T-helper 2 cell treated with Interferon-gamma antibody and Interleukin-4, amounts not matched to agents 5 μg/mL and 100 μg/mL, for 36 hours (primary cell): ENCODE measurements around the gene ATXN10.

Experiments
- DNase-seq: peaks from one replicate; pipeline ENCODE4 v3.0.0; 2021; ENCODE audit warnings: low spot score
- H3K27ac Mint-ChIP-seq: one replicate; pipeline ENCODE4 v1.8.0; 2021; ENCODE audit warnings: mild to moderate bottlenecking, mixed read lengths
- H3K27me3 Mint-ChIP-seq: one replicate; pipeline ENCODE4 v1.8.0; 2021; ENCODE audit warnings: low read depth, mixed read lengths
- H3K36me3 Mint-ChIP-seq: one replicate; pipeline ENCODE4 v1.8.0; 2021; ENCODE audit warnings: low read depth, mixed read lengths
- H3K4me1 Mint-ChIP-seq: one replicate; pipeline ENCODE4 v1.8.0; 2021; ENCODE audit warnings: low read depth, mixed read lengths
- H3K4me3 Mint-ChIP-seq: one replicate; pipeline ENCODE4 v1.8.0; 2022; ENCODE audit warnings: mild to moderate bottlenecking, moderate library complexity, mixed read lengths
- H3K9me3 Mint-ChIP-seq: one replicate; pipeline ENCODE4 v1.8.0; 2021; ENCODE audit warnings: mixed read lengths

The ATXN10 gene

GRCh38 chr22:45859231-45860161 lies 187.9 kb downstream of the ATXN10 start:
- Mint-ChIP-seq H3K27ac (no peak overlapping the region), H3K4me1 (peaks cover 2% of the 10 kb centered on the region), H3K9me3 (no peaks in the 10 kb centered on the region), H3K4me3 (no peak overlapping the region), H3K36me3 (peaks cover 3% of the 10 kb centered on the region), H3K27me3 (peaks cover 12% of the 10 kb centered on the region)
- no peak for DNase-seq

GRCh38 chr22:45860201-45860600 lies 188.6 kb downstream of the ATXN10 start:
- Mint-ChIP-seq H3K9me3 (no peaks in the 10 kb centered on the region), H3K36me3 (peaks cover 3% of the 10 kb centered on the region), H3K27ac (no peak overlapping the region), H3K4me1 (peaks cover 3% of the 10 kb centered on the region), H3K27me3 (peaks cover 19% of the 10 kb centered on the region), H3K4me3 (no peak overlapping the region)
- DNase-seq = no peak

- Mint-ChIP-seq H3K36me3 (no peaks in the 10 kb centered on the region), H3K4me1 (peaks cover 3% of the 10 kb centered on the region), H3K4me3 (no peak overlapping the region), H3K27ac (no peak overlapping the region), H3K27me3 (peaks cover 28% of the 10 kb centered on the region), H3K9me3 (no peaks in the 10 kb centered on the region)
- no peak for DNase-seq
Observed at GRCh38 chr22:45861259-45861658, 189.6 kb downstream of the ATXN10 start.

- H3K9me3 Mint-ChIP-seq = no peaks in the 10 kb centered on the region
- H3K36me3 Mint-ChIP-seq = no peaks in the 10 kb centered on the region
- peaks cover 45% of the 10 kb centered on the region for H3K27me3 Mint-ChIP-seq
- H3K27ac Mint-ChIP-seq = no peak overlapping the region
- no peak overlapping the region for H3K4me3 Mint-ChIP-seq
- peak; percentile 58 for DNase-seq
- peaks cover 3% of the 10 kb centered on the region for H3K4me1 Mint-ChIP-seq
Observed at GRCh38 chr22:45863981-45864751, 192.5 kb downstream of the ATXN10 start.

- DNase-seq = no peak
- H3K36me3 Mint-ChIP-seq = no peaks in the 10 kb centered on the region
- peaks cover 52% of the 10 kb centered on the region for H3K27me3 Mint-ChIP-seq
- H3K4me1 Mint-ChIP-seq = peaks cover 3% of the 10 kb centered on the region
- H3K4me3 Mint-ChIP-seq = no peak overlapping the region
- no peaks in the 10 kb centered on the region for H3K9me3 Mint-ChIP-seq
- no peak overlapping the region for H3K27ac Mint-ChIP-seq
Observed at GRCh38 chr22:45864959-45865476, 193.4 kb downstream of the ATXN10 start.

GRCh38 chr22:45865561-45866125 lies 194.0 kb downstream of the ATXN10 start:
- H3K36me3 Mint-ChIP-seq = no peaks in the 10 kb centered on the region
- H3K4me3 Mint-ChIP-seq = no peak overlapping the region
- H3K4me1 Mint-ChIP-seq = peaks cover 3% of the 10 kb centered on the region
- no peak overlapping the region for H3K27ac Mint-ChIP-seq
- H3K9me3 Mint-ChIP-seq = no peaks in the 10 kb centered on the region
- peaks cover 57% of the 10 kb centered on the region for H3K27me3 Mint-ChIP-seq
- DNase-seq = no peak

- Mint-ChIP-seq H3K4me3 (no peak overlapping the region), H3K36me3 (no peaks in the 10 kb centered on the region), H3K27me3 (peaks cover 57% of the 10 kb centered on the region), H3K9me3 (no peaks in the 10 kb centered on the region), H3K27ac (no peak overlapping the region), H3K4me1 (peaks cover 3% of the 10 kb centered on the region)
- no peak for DNase-seq
Observed at GRCh38 chr22:45866126-45866645, 194.6 kb downstream of the ATXN10 start.

GRCh38 chr22:45866646-45867117 lies 195.0 kb downstream of the ATXN10 start:
- no peak for DNase-seq
- H3K27me3 Mint-ChIP-seq = peaks cover 56% of the 10 kb centered on the region

GRCh38 chr22:45867118-45867905 lies 195.7 kb downstream of the ATXN10 start:
- DNase-seq = no peak
- Mint-ChIP-seq H3K4me3 (no peak overlapping the region), H3K27ac (no peak overlapping the region), H3K36me3 (no peaks in the 10 kb centered on the region), H3K27me3 (peaks cover 55% of the 10 kb centered on the region), H3K4me1 (peaks cover 3% of the 10 kb centered on the region), H3K9me3 (no peaks in the 10 kb centered on the region)

More at GRCh38 chr22:45866646-45867117, 195.0 kb downstream of the ATXN10 start:
- H3K36me3 Mint-ChIP-seq = no peaks in the 10 kb centered on the region
- H3K4me1 Mint-ChIP-seq = peaks cover 3% of the 10 kb centered on the region
- no peak overlapping the region for H3K4me3 Mint-ChIP-seq
- no peaks in the 10 kb centered on the region for H3K9me3 Mint-ChIP-seq
- no peak overlapping the region for H3K27ac Mint-ChIP-seq

- no peak overlapping the region for H3K4me3 Mint-ChIP-seq
- no peak overlapping the region for H3K27ac Mint-ChIP-seq
- no peaks in the 10 kb centered on the region for H3K36me3 Mint-ChIP-seq
- H3K9me3 Mint-ChIP-seq = peaks cover 3% of the 10 kb centered on the region
- no peak for DNase-seq
- peaks cover 3% of the 10 kb centered on the region for H3K4me1 Mint-ChIP-seq
- peaks cover 58% of the 10 kb centered on the region for H3K27me3 Mint-ChIP-seq
Observed at GRCh38 chr22:45867906-45868555, 196.4 kb downstream of the ATXN10 start.

GRCh38 chr22:45868571-45869339 lies 197.1 kb downstream of the ATXN10 start:
- Mint-ChIP-seq H3K27ac (no peak overlapping the region), H3K9me3 (peaks cover 4% of the 10 kb centered on the region), H3K36me3 (no peaks in the 10 kb centered on the region), H3K4me1 (peaks cover 3% of the 10 kb centered on the region), H3K4me3 (no peak overlapping the region), H3K27me3 (peaks cover 58% of the 10 kb centered on the region)
- DNase-seq = no peak

GRCh38 chr22:45869340-45869847 lies 197.8 kb downstream of the ATXN10 start:
- DNase-seq = no peak
- no peak overlapping the region for H3K27ac Mint-ChIP-seq
- H3K4me3 Mint-ChIP-seq = no peak overlapping the region
- H3K27me3 Mint-ChIP-seq = peaks cover 58% of the 10 kb centered on the region
- H3K36me3 Mint-ChIP-seq = no peaks in the 10 kb centered on the region
- peaks cover 4% of the 10 kb centered on the region for H3K9me3 Mint-ChIP-seq
- H3K4me1 Mint-ChIP-seq = peaks cover 2% of the 10 kb centered on the region
